Osteocyte (in vitro differentiated cells): Measurements from ENCODE around the gene MEX3D. TPM values are rescaled to one million over a fixed set of nuclear protein-coding genes. Genes with fewer than 3 reads are reported as not detected.

Experiments used
- DNase-seq: peaks from one replicate; pipeline ENCODE4 v3.0.0; 2021; ENCODE audit warnings: mixed read lengths; ENCODE audit not compliant: unreplicated experiment; ENCODE audit errors: extremely low spot score
- H3K27ac Mint-ChIP-seq: one replicate; pipeline ENCODE4 v1.8.0; 2021; ENCODE audit warnings: mild to moderate bottlenecking, mixed read lengths; ENCODE audit not compliant: unreplicated experiment
- H3K27me3 Mint-ChIP-seq: one replicate; pipeline ENCODE4 v1.8.0; 2021; ENCODE audit warnings: mixed read lengths; ENCODE audit not compliant: unreplicated experiment
- H3K36me3 Mint-ChIP-seq: one replicate; pipeline ENCODE4 v1.8.0; 2021; ENCODE audit warnings: mixed read lengths; ENCODE audit not compliant: unreplicated experiment
- H3K4me1 Mint-ChIP-seq: one replicate; pipeline ENCODE4 v1.8.0; 2021; ENCODE audit warnings: mixed read lengths; ENCODE audit not compliant: unreplicated experiment
- H3K4me3 Mint-ChIP-seq: one replicate; pipeline ENCODE4 v1.8.0; 2021; ENCODE audit warnings: mild to moderate bottlenecking, moderate library complexity, mixed read lengths; ENCODE audit not compliant: unreplicated experiment
- H3K9me3 Mint-ChIP-seq: one replicate; pipeline ENCODE4 v1.8.0; 2021; ENCODE audit warnings: mixed read lengths; ENCODE audit not compliant: unreplicated experiment
- total RNA-seq: library from RNA; stranded (reverse); gene quantifications from 2 replicates; pipeline ENCODE4 v1.2.1, GENCODE V29; 2021
- TF ChIP-seq, protein P1 (sequence below): fragments of 200-600 bp; sonication (generic); IDR thresholded peaks from 2 replicates; pipeline ENCODE4 v1.5.0; 2021; ENCODE audit warnings: antibody characterized with exemption, mild to moderate bottlenecking, moderate library complexity

Gene MEX3D
- total RNA-seq, 1 donor from 2014 or later: 65.5 TPM

GRCh38 chr19:1529430-1529816, 38.7 kb downstream of the MEX3D start:
- Mint-ChIP-seq H3K9me3 (no peaks in the 10 kb centered on the region), H3K36me3 (no peaks in the 10 kb centered on the region), H3K4me1 (peaks cover 3% of the 10 kb centered on the region), H3K27ac (no peak overlapping the region), H3K27me3 (peaks cover 12% of the 10 kb centered on the region), H3K4me3 (no peak overlapping the region)
- no peak for DNase-seq
- TF ChIP-seq, protein P1, sequence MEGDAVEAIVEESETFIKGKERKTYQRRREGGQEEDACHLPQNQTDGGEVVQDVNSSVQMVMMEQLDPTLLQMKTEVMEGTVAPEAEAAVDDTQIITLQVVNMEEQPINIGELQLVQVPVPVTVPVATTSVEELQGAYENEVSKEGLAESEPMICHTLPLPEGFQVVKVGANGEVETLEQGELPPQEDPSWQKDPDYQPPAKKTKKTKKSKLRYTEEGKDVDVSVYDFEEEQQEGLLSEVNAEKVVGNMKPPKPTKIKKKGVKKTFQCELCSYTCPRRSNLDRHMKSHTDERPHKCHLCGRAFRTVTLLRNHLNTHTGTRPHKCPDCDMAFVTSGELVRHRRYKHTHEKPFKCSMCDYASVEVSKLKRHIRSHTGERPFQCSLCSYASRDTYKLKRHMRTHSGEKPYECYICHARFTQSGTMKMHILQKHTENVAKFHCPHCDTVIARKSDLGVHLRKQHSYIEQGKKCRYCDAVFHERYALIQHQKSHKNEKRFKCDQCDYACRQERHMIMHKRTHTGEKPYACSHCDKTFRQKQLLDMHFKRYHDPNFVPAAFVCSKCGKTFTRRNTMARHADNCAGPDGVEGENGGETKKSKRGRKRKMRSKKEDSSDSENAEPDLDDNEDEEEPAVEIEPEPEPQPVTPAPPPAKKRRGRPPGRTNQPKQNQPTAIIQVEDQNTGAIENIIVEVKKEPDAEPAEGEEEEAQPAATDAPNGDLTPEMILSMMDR: no peak

- peaks cover 14% of the 10 kb centered on the region for H3K27me3 Mint-ChIP-seq
- peaks cover 4% of the 10 kb centered on the region for H3K4me1 Mint-ChIP-seq
- TF ChIP-seq, protein P1: no peak
- no peaks in the 10 kb centered on the region for H3K36me3 Mint-ChIP-seq
- DNase-seq: no peak
- no peak overlapping the region for H3K4me3 Mint-ChIP-seq
- no peak overlapping the region for H3K27ac Mint-ChIP-seq
- H3K9me3 Mint-ChIP-seq: no peaks in the 10 kb centered on the region
Observed at GRCh38 chr19:1528596-1529429, 39.3 kb downstream of the MEX3D start.

GRCh38 chr19:1527650-1528309, 40.3 kb downstream of the MEX3D start:
- no peak for DNase-seq
- Mint-ChIP-seq H3K4me3 (no peak overlapping the region), H3K9me3 (no peaks in the 10 kb centered on the region), H3K36me3 (no peaks in the 10 kb centered on the region), H3K27ac (no peak overlapping the region), H3K4me1 (peaks cover 4% of the 10 kb centered on the region), H3K27me3 (peaks cover 21% of the 10 kb centered on the region)
- TF ChIP-seq, protein P1: no peak

- peaks cover 21% of the 10 kb centered on the region for H3K27me3 Mint-ChIP-seq
- no peak overlapping the region for H3K27ac Mint-ChIP-seq
- no peaks in the 10 kb centered on the region for H3K36me3 Mint-ChIP-seq
- no peaks in the 10 kb centered on the region for H3K9me3 Mint-ChIP-seq
- H3K4me1 Mint-ChIP-seq: peaks cover 4% of the 10 kb centered on the region
- no peak for DNase-seq
- TF ChIP-seq, protein P1: no peak
- no peak overlapping the region for H3K4me3 Mint-ChIP-seq
Observed at GRCh38 chr19:1526979-1527649, 41.0 kb downstream of the MEX3D start.
